Panc1 (cell line): Measurements from ENCODE around the gene MEGF6.

Source experiments
- CTCF ChIP-seq: fragments of 450-650 bp; IDR thresholded peaks from 2 replicates; pipeline ENCODE4 v1.5.1; 2017; ENCODE audit warnings: mild to moderate bottlenecking
- POLR2AphosphoS5 ChIP-seq: IDR thresholded peaks from 2 replicates; pipeline ENCODE4 v1.6.1; 2012; ENCODE audit warnings: mild to moderate bottlenecking, low read depth, low read length, moderate library complexity
- SIN3A ChIP-seq: IDR thresholded peaks from 2 replicates; pipeline ENCODE4 v1.6.1; 2012; ENCODE audit warnings: low read depth, mild to moderate bottlenecking, low read length, moderate library complexity, borderline replicate concordance; ENCODE audit not compliant: insufficient read depth
- TCF7L2 ChIP-seq: IDR thresholded peaks from 2 replicates; pipeline ENCODE4 v1.6.1; 2011; ENCODE audit warnings: mild to moderate bottlenecking, low read depth, low read length, inconsistent platforms
- TF ChIP-seq, protein P1 (sequence below), 2 experiments: IDR thresholded peaks; 2 replicates each; pipeline ENCODE4 v1.6.1; 2011 to 2012; ENCODE audit warnings: low read depth in 2 of 2, control low read depth in 1 of 2, low read length in 1 of 2, mild to moderate bottlenecking in 1 of 2, moderate library complexity in 1 of 2; ENCODE audit not compliant: insufficient read depth in 1 of 2

DNA sequence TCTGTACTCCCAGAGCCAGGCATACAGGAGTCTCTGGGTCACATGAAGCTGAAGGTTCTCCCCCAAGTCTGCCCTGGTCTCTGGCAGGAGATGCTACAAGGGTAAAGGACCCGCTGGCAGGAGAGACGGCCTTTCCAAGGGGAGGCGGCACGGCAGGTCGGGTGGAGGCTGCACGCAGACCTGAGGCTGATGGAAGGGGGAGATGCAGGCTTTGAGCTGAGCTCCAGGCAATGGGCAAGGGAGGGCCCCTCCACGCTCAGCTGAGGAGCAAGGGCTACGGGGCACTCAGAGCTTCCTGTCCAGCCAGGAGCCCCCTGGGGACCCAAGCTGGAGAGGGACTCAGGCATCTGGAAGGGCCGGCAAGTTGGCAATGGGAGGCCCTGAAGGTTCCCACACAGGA is 50.3 kb downstream of the MEGF6 start:
- no peak for TF ChIP-seq CTCF
- TF ChIP-seq SIN3A, result no peak
- TF ChIP-seq POLR2AphosphoS5, result no peak
- TF ChIP-seq, protein P1, sequence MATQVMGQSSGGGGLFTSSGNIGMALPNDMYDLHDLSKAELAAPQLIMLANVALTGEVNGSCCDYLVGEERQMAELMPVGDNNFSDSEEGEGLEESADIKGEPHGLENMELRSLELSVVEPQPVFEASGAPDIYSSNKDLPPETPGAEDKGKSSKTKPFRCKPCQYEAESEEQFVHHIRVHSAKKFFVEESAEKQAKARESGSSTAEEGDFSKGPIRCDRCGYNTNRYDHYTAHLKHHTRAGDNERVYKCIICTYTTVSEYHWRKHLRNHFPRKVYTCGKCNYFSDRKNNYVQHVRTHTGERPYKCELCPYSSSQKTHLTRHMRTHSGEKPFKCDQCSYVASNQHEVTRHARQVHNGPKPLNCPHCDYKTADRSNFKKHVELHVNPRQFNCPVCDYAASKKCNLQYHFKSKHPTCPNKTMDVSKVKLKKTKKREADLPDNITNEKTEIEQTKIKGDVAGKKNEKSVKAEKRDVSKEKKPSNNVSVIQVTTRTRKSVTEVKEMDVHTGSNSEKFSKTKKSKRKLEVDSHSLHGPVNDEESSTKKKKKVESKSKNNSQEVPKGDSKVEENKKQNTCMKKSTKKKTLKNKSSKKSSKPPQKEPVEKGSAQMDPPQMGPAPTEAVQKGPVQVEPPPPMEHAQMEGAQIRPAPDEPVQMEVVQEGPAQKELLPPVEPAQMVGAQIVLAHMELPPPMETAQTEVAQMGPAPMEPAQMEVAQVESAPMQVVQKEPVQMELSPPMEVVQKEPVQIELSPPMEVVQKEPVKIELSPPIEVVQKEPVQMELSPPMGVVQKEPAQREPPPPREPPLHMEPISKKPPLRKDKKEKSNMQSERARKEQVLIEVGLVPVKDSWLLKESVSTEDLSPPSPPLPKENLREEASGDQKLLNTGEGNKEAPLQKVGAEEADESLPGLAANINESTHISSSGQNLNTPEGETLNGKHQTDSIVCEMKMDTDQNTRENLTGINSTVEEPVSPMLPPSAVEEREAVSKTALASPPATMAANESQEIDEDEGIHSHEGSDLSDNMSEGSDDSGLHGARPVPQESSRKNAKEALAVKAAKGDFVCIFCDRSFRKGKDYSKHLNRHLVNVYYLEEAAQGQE (IDR thresholded peaks at IDR 0.05; ENCODE audit: insufficient read depth in 1 of 2, low read depth in 2 of 2, low read length in 1 of 2), result no peak
- TF ChIP-seq TCF7L2, result no peak
